Parathyroid adenoma (tissue), 2 donors: Measurements from ENCODE around the gene P2RX2.

ENCODE experiments used
- H2AFZ ChIP-seq: fragments of 300-600 bp; sonication (generic); one replicate; pipeline ENCODE4 v1.7.0; 2017; ENCODE audit warnings: antibody characterized with exemption, mild to moderate bottlenecking
- H3K27ac ChIP-seq: fragments of 300-600 bp; sonication (generic); one replicate; pipeline ENCODE4 v1.7.0; 2017
- H3K27me3 ChIP-seq: fragments of 300-600 bp; sonication (generic); one replicate; pipeline ENCODE4 v1.7.0; 2017; ENCODE audit warnings: low read length; ENCODE audit not compliant: control insufficient read depth, insufficient read depth
- H3K36me3 ChIP-seq: fragments of 300-600 bp; sonication (generic); one replicate; pipeline ENCODE4 v1.7.0; 2017; ENCODE audit warnings: low read length; ENCODE audit not compliant: control insufficient read depth, insufficient read depth
- H3K4me1 ChIP-seq: fragments of 300-600 bp; sonication (generic); one replicate; pipeline ENCODE4 v1.7.0; 2017; ENCODE audit warnings: control low read depth
- H3K4me2 ChIP-seq: fragments of 300-600 bp; sonication (generic); one replicate; pipeline ENCODE4 v1.7.0; 2017; ENCODE audit warnings: low read length
- H3K4me3 ChIP-seq: fragments of 300-600 bp; sonication (generic); one replicate; pipeline ENCODE4 v1.7.0; 2017; ENCODE audit warnings: low read depth, low read length
- H3K79me2 ChIP-seq: fragments of 300-600 bp; sonication (generic); one replicate; pipeline ENCODE4 v1.7.0; 2017; ENCODE audit warnings: control low read depth
- H3K9ac ChIP-seq: fragments of 300-600 bp; sonication (generic); one replicate; pipeline ENCODE4 v1.7.0; 2017; ENCODE audit warnings: mild to moderate bottlenecking
- H3K9me3 ChIP-seq: fragments of 300-600 bp; sonication (generic); one replicate; pipeline ENCODE4 v1.7.0; 2017; ENCODE audit warnings: low read length; ENCODE audit not compliant: control insufficient read depth
- CTCF ChIP-seq: fragments of 300-600 bp; sonication (generic); IDR thresholded peaks from one replicate; pipeline ENCODE4 v1.7.0; 2017; ENCODE audit warnings: antibody characterized with exemption, mild to moderate bottlenecking
- donor health status: primary hyperparathyroidism.

Gene P2RX2

GRCh38 chr12:132634411-132634990 is 15.9 kb downstream of the P2RX2 start:
- Histone ChIP-seq H3K9me3 (no peaks in the 10 kb centered on the region), H3K27me3 (no peaks in the 10 kb centered on the region), H3K4me1 (no peaks in the 10 kb centered on the region), H2AFZ (no peak overlapping the region), H3K4me3 (no peak overlapping the region), H3K27ac (no peak overlapping the region), H3K36me3 (no peaks in the 10 kb centered on the region), H3K79me2 (no peaks in the 10 kb centered on the region), H3K4me2 (no peak overlapping the region), H3K9ac (no peak overlapping the region)
- no peak for TF ChIP-seq CTCF

- H3K4me3 ChIP-seq = no peak overlapping the region
- no peak overlapping the region for H3K27ac ChIP-seq
- no peaks in the 10 kb centered on the region for H3K27me3 ChIP-seq
- H3K4me1 ChIP-seq = no peaks in the 10 kb centered on the region
- H3K79me2 ChIP-seq = no peaks in the 10 kb centered on the region
- no peak for TF ChIP-seq CTCF
- no peaks in the 10 kb centered on the region for H3K36me3 ChIP-seq
- H3K9me3 ChIP-seq = no peaks in the 10 kb centered on the region
- no peak overlapping the region for H3K9ac ChIP-seq
- H2AFZ ChIP-seq = no peak overlapping the region
- no peak overlapping the region for H3K4me2 ChIP-seq
Observed at GRCh38 chr12:132635076-132635955, 16.7 kb downstream of the P2RX2 start.

GRCh38 chr12:132637811-132638210 is 19.2 kb downstream of the P2RX2 start:
- Histone ChIP-seq H3K27me3 (no peaks in the 10 kb centered on the region), H3K9ac (no peak overlapping the region), H3K27ac (no peak overlapping the region), H3K9me3 (no peaks in the 10 kb centered on the region), H3K4me2 (no peak overlapping the region), H3K4me3 (no peak overlapping the region), H2AFZ (no peak overlapping the region), H3K4me1 (no peaks in the 10 kb centered on the region), H3K79me2 (no peaks in the 10 kb centered on the region), H3K36me3 (no peaks in the 10 kb centered on the region)
- no peak for TF ChIP-seq CTCF

- no peaks in the 10 kb centered on the region for H3K36me3 ChIP-seq
- no peak overlapping the region for H2AFZ ChIP-seq
- no peak overlapping the region for H3K4me2 ChIP-seq
- H3K4me3 ChIP-seq = no peak overlapping the region
- TF ChIP-seq CTCF = peak; percentile 68
- H3K27ac ChIP-seq = no peak overlapping the region
- no peak overlapping the region for H3K9ac ChIP-seq
- H3K79me2 ChIP-seq = no peaks in the 10 kb centered on the region
- no peaks in the 10 kb centered on the region for H3K27me3 ChIP-seq
- H3K4me1 ChIP-seq = no peaks in the 10 kb centered on the region
- H3K9me3 ChIP-seq = no peaks in the 10 kb centered on the region
Observed at GRCh38 chr12:132638541-132639408, 20.2 kb downstream of the P2RX2 start.
